HK-2 (cell line): ENCODE results near the gene ARHGEF12.

Experiments used
- DNase-seq: peaks from one replicate; pipeline ENCODE4 v3.0.0-alpha.2; 2018; ENCODE audit not compliant: unreplicated experiment

ARHGEF12 gene

GRCh38 chr11:120536797-120537169, 200.6 kb downstream of the ARHGEF12 start:
- DNase-seq, result no peak

GRCh38 chr11:120537996-120538395, 201.8 kb downstream of the ARHGEF12 start:
- no peak for DNase-seq

GRCh38 chr11:120538707-120539106, 202.5 kb downstream of the ARHGEF12 start:
- DNase-seq, result no peak
